IMR-90 (cell line): ENCODE results near the gene SSBP2. TPM values are rescaled to one million over a fixed set of nuclear protein-coding genes. Genes with fewer than 3 reads are reported as not detected.

ENCODE experiments used
- ATAC-seq: fragments of 200-7000 bp; cut with Tn5 transposase; 2 replicates; pipeline ENCODE4 v1.9.1; 2020; ENCODE audit warnings: low read depth, mild to moderate bottlenecking, moderate library complexity
- BruUV-seq: library from RNA; stranded (reverse); fragments of 400-500 nt; replicated peaks from 2 replicates; lab custom pipeline; 2021; lab: Mats Ljungman, UMichigan
- CTCF ChIA-PET: fragments of 300-600 bp; formaldehyde crosslinking; extraction: SDS; loops from one replicate; lab custom pipeline; 2021; ENCODE audit warnings: antibody characterized with exemption; lab: Yijun Ruan, JAX
- POLR2A ChIA-PET: fragments of 300-600 bp; sonication (Branson Sonifier 250); formaldehyde crosslinking; loops from one replicate; lab custom pipeline; 2022; ENCODE audit warnings: antibody characterized with exemption; ENCODE audit not compliant: unreplicated experiment; lab: Charles Lee
- DNase-seq: peaks from one replicate; pipeline ENCODE4 v3.0.0; 2013
- H2AFZ ChIP-seq: replicated peaks from 2 replicates; pipeline ENCODE3; 2013; ENCODE audit warnings: low read length, mild to moderate bottlenecking; ENCODE audit not compliant: poor library complexity
- H2AK5ac ChIP-seq: 2 replicates; pipeline ENCODE4 v1.6.1; 2013; ENCODE audit warnings: low read depth, low read length, inconsistent platforms
- H2AK9ac ChIP-seq: replicated peaks from 2 replicates; pipeline ENCODE3; 2013; ENCODE audit warnings: mild to moderate bottlenecking, low read depth, low read length, moderate library complexity; ENCODE audit not compliant: poor library complexity
- H2BK120ac ChIP-seq: 2 replicates; pipeline ENCODE4 v1.6.1; 2013; ENCODE audit warnings: low read depth, low read length, inconsistent platforms
- H2BK15ac ChIP-seq: 3 replicates; pipeline ENCODE4 v1.6.1; 2013; ENCODE audit warnings: low read depth, low read length, inconsistent platforms
- H2BK20ac ChIP-seq: 2 replicates; pipeline ENCODE4 v1.6.1; 2013; ENCODE audit warnings: low read depth, mild to moderate bottlenecking, inconsistent platforms, low read length, moderate library complexity
- H2BK5ac ChIP-seq: 2 replicates; pipeline ENCODE4 v1.6.1; 2013; ENCODE audit warnings: mild to moderate bottlenecking, low read depth, low read length, inconsistent platforms; ENCODE audit not compliant: poor library complexity, severe bottlenecking
- H3K14ac ChIP-seq: replicated peaks from 2 replicates; pipeline ENCODE4 v1.6.1; 2013; ENCODE audit warnings: low read depth, low read length, inconsistent platforms
- H3K18ac ChIP-seq: 2 replicates; pipeline ENCODE4 v1.6.1; 2013; ENCODE audit warnings: low read depth, low read length, control low read depth
- H3K23ac ChIP-seq: 2 replicates; pipeline ENCODE4 v1.6.1; 2013; ENCODE audit warnings: low read depth, low read length, inconsistent platforms
- H3K27ac ChIP-seq: 2 replicates; pipeline ENCODE4 v1.5.1; 2013; ENCODE audit warnings: mild to moderate bottlenecking, control low read depth, low read length; ENCODE audit not compliant: insufficient read depth
- H3K27me3 ChIP-seq: 2 replicates; pipeline ENCODE4 v1.6.1; 2013; ENCODE audit warnings: low read length; ENCODE audit not compliant: control insufficient read depth, insufficient read depth
- H3K36me3 ChIP-seq: 2 replicates; pipeline ENCODE4 v1.6.1; 2013; ENCODE audit warnings: low read length, mixed read lengths; ENCODE audit not compliant: control insufficient read depth, insufficient read depth
- H3K4ac ChIP-seq: 2 replicates; pipeline ENCODE4 v1.6.1; 2013; ENCODE audit warnings: low read depth, low read length, inconsistent platforms
- H3K4me1 ChIP-seq: 2 replicates; pipeline ENCODE4 v1.6.1; 2013; ENCODE audit warnings: low read length, mixed read lengths; ENCODE audit not compliant: control insufficient read depth, insufficient read depth
- H3K4me2 ChIP-seq: 2 replicates; pipeline ENCODE4 v1.6.1; 2013; ENCODE audit warnings: low read depth, mild to moderate bottlenecking, control low read depth, low read length, moderate library complexity
- H3K4me3 ChIP-seq: 2 replicates; pipeline ENCODE4 v1.5.1; 2013; ENCODE audit warnings: low read depth, mild to moderate bottlenecking, control low read depth, low read length, moderate library complexity; ENCODE audit not compliant: insufficient read depth
- H3K56ac ChIP-seq: 2 replicates; pipeline ENCODE4 v1.6.1; 2013; ENCODE audit warnings: low read length, inconsistent platforms; ENCODE audit not compliant: insufficient read depth; ENCODE audit errors: extremely low read depth
- H3K79me1 ChIP-seq, 2 experiments: 2 replicates each; pipeline ENCODE4 v1.6.1; 2013; ENCODE audit warnings: low read length in 2 of 2, inconsistent platforms in 1 of 2, low read depth in 1 of 2
- H3K9ac ChIP-seq: 2 replicates; pipeline ENCODE4 v1.6.1; 2013; ENCODE audit warnings: low read depth, low read length, control low read depth
- H3K9me1 ChIP-seq: 2 replicates; pipeline ENCODE4 v1.6.1; 2013; ENCODE audit warnings: low read length, inconsistent platforms; ENCODE audit not compliant: insufficient read depth
- H3K9me3 ChIP-seq: 2 replicates; pipeline ENCODE4 v1.6.1; 2013; ENCODE audit warnings: low read length; ENCODE audit not compliant: control insufficient read depth, insufficient read depth
- H4K20me1 ChIP-seq: 2 replicates; pipeline ENCODE4 v1.6.1; 2013; ENCODE audit warnings: low read length, inconsistent platforms; ENCODE audit not compliant: insufficient read depth
- H4K5ac ChIP-seq: 2 replicates; pipeline ENCODE4 v1.6.1; 2013; ENCODE audit warnings: mild to moderate bottlenecking, low read depth, low read length, control low read depth
- H4K8ac ChIP-seq, 2 experiments: 2 replicates each; pipeline ENCODE4 v1.6.1; 2013; ENCODE audit warnings: low read depth in 2 of 2, low read length in 2 of 2, control low read depth in 1 of 2, inconsistent platforms in 1 of 2
- H4K91ac ChIP-seq: 2 replicates; pipeline ENCODE4 v1.6.1; 2013; ENCODE audit warnings: low read depth, low read length, inconsistent platforms; ENCODE audit not compliant: insufficient read depth
- CEBPB ChIP-seq: IDR thresholded peaks from 2 replicates; pipeline ENCODE4 v1.6.1; 2012; ENCODE audit warnings: low read depth, low read length, improper control_type of control experiment
- FOS ChIP-seq: fragments of 150-350 bp; IDR thresholded peaks from 2 replicates; pipeline ENCODE4 v1.6.1; 2016; ENCODE audit warnings: low read depth, low read length
- MAFK ChIP-seq: IDR thresholded peaks from 2 replicates; pipeline ENCODE4 v1.6.1; 2012; ENCODE audit warnings: low read depth, low read length, improper control_type of control experiment
- NFE2L2 ChIP-seq: fragments of 150-350 bp; IDR thresholded peaks from 2 replicates; pipeline ENCODE4 v1.6.1; 2016; ENCODE audit warnings: low read depth, mild to moderate bottlenecking, low read length
- RAD21 ChIP-seq: IDR thresholded peaks from 2 replicates; pipeline ENCODE4 v1.6.1; 2012; ENCODE audit warnings: low read length, improper control_type of control experiment
- WGBS, 2 experiments: methylation state at CpG; one replicate each; pipeline versions ENCODE4 v1.1.5 to v1.1.7; 2013; ENCODE audit warnings: missing lambda C conversion rate in 2 of 2; ENCODE audit not compliant: insufficient read length in 1 of 2; ENCODE audit errors: extremely low coverage in 2 of 2; 5-methylcytosine and 5-hydroxymethylcytosine counted together
- dilution Hi-C: fragments of 300-500 bp; cut with HindIII; formaldehyde crosslinking; loops from one replicate; pipeline ENCODE4 v1.14.3; 2018; ENCODE audit warnings: low sequenced_read_pairs; ENCODE audit not compliant: unreplicated experiment
- in situ Hi-C: fragments of 300-500 bp; cut with MboI; formaldehyde crosslinking; loops from 3 replicates; pipeline ENCODE4 v1.14.3; 2019; ENCODE audit warnings: low sequenced_read_pairs, inconsistent platforms, mixed read lengths
- intact Hi-C: fragments of 100-400 bp; cut with micrococcal nuclease; formaldehyde crosslinking; loops from 2 replicates; pipeline ENCODE4 v1.10.0; 2022
- polyA plus RNA-seq, 3 experiments: library from polyadenylated mRNA; depleted of rRNA; stranded (reverse); fragments of >200 nt; gene quantifications; 2 replicates each; pipeline ENCODE4 v1.2.3, GENCODE V29; 2012; ENCODE audit warnings: low replicate concordance in 1 of 3
- total RNA-seq: library from RNA; depleted of rRNA; stranded (reverse); fragments of >200 nt; gene quantifications from 2 replicates; pipeline ENCODE4 v1.2.3, GENCODE V29; 2012

The SSBP2 gene
- total and polyA plus RNA-seq, 2 of the 4 experiments (the other 2 are of a cell fraction): 38.4 to 42.7 TPM

DNA sequence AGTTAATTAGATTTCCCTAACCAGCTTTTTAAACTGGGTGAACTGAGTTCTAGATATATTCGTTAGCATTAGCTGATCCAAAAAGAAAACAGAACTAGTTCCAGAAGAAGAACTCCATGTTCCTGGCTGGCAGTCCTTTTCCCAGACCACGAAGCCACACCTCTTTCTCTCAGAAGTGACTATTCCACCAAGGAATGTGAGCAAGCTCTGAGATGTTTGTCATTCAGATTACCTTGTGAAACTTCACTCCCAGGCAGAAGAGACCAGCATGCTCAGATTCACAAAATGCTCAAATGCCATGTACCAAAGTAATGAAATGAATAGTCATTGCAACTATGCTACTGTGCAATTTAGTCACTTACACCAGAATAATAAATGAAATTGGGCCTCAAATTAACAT lies 4.4 kb upstream of the SSBP2 start:
- Histone ChIP-seq H3K27ac (no peak overlapping the region), H2BK120ac (no peak overlapping the region; the same call in 1 of the 2 replicates), H4K8ac (no peak overlapping the region), H2BK15ac (no peak overlapping the region), H3K4ac (no peak overlapping the region; the same call in 1 of the 2 replicates), H3K4me2 (peak overlapping the region; percentile 37; the same call in 1 of the 2 replicates), H3K9me1 (peaks cover 5% of the 10 kb centered on the region), H3K9ac (no peak overlapping the region), H3K4me3 (no peak overlapping the region), H3K4me1 (peaks cover 4% of the 10 kb centered on the region), H3K79me1 (no peaks in the 10 kb centered on the region), H2BK5ac (peak overlapping the region; percentile 49), H3K14ac (no peak overlapping the region), H4K20me1 (no peaks in the 10 kb centered on the region), H2AK9ac (no peak overlapping the region), H3K56ac (no peak overlapping the region), H3K27me3 (no peaks in the 10 kb centered on the region), H4K5ac (no peak overlapping the region), H3K23ac (no peak overlapping the region), H3K36me3 (no peaks in the 10 kb centered on the region), H3K18ac (no peak overlapping the region), H2BK20ac (no peak overlapping the region), H2AFZ (no peak overlapping the region), H3K9me3 (no peaks in the 10 kb centered on the region), H4K91ac (no peak overlapping the region), H2AK5ac (no peak overlapping the region)
- dilution Hi-C loops: no loop called here
- intact Hi-C loops: loop anchor here (1.0 to 10.0 kb wide), 2 partner anchors 96 to 451 kb away; partner anchors contain the start of gene ZCCHC9
- BruUV-seq: no TSS peak
- in situ Hi-C loops: loop anchor here (5.0 to 25.0 kb wide), 2 partner anchors 97 to 407 kb away; no protein-coding TSS in a partner anchor
- CTCF ChIA-PET: interaction anchor here (0.6 to 2.6 kb wide), 8 partner anchors 17 to 410 kb away, joined by 3 to 10 read pairs (median 4); no protein-coding TSS in a partner anchor
- ATAC-seq (peak; percentile 6), DNase-seq (peak; percentile 89)
- WGBS, 2 experiments: no CpG with 5 or more reads among the region's 2 CpGs
- no peak for TF ChIP-seq NFE2L2
- TF ChIP-seq CEBPB: peak; percentile 56; the same call in 1 of the 2 replicates
- TF ChIP-seq MAFK: no peak; the same call in 1 of the 2 replicates
- peak; percentile 55; the same call in 1 of the 2 replicates for TF ChIP-seq FOS
- TF ChIP-seq RAD21: peak; percentile 15; the same call in 1 of the 2 replicates
- POLR2A ChIA-PET: no interaction called here
